Thyroid gland (tissue), 4 donors: ENCODE results near the gene FOXA3. TPM values are rescaled to one million over a fixed set of nuclear protein-coding genes. Genes with fewer than 3 reads are reported as not detected.

ENCODE experiments used
- DNase-seq, 2 donors: peaks; one replicate each; pipeline ENCODE4 v3.0.0-alpha.2; 2019
- H3K27ac ChIP-seq, 3 donors: fragments of 200-600 bp; sonication (generic); 1 replicate in 2 of 3; 2 replicates in 1 of 3; pipeline ENCODE4 v1.5.1; 2016 to 2019; ENCODE audit warnings: mild to moderate bottlenecking in 1 of 3, moderate library complexity in 1 of 3
- H3K27me3 ChIP-seq: fragments of 200-600 bp; sonication (generic); one replicate; pipeline ENCODE4 v1.5.1; 2019
- H3K36me3 ChIP-seq, 2 donors: fragments of 200-600 bp; sonication (generic); one replicate each; pipeline ENCODE4 v1.5.1; 2016 to 2019
- H3K4me1 ChIP-seq, 2 donors: fragments of 200-600 bp; sonication (generic); one replicate each; pipeline ENCODE4 v1.5.1; 2017 to 2019
- H3K4me3 ChIP-seq, 3 donors: fragments of 200-600 bp; sonication (generic); replicated peaks in 1 of 3; 1 replicate in 2 of 3; 2 replicates in 1 of 3; pipeline ENCODE4 v1.5.1; 2016; ENCODE audit warnings: mild to moderate bottlenecking in 1 of 3
- H3K9me3 ChIP-seq: fragments of 200-600 bp; sonication (generic); one replicate; pipeline ENCODE4 v1.5.1; 2017
- CTCF ChIP-seq, 6 experiments: fragments of 200-600 bp in 3 of 6; fragments of 450-650 bp in 3 of 6; sonication (generic) in 3 of 6; IDR thresholded peaks; one replicate each; pipeline ENCODE4 v1.5.1; 2016 to 2019; ENCODE audit warnings: antibody characterized with exemption in 6 of 6, mild to moderate bottlenecking in 2 of 6, inconsistent platforms in 1 of 6, moderate library complexity in 1 of 6
- POLR2A ChIP-seq, 2 donors: fragments of 450-650 bp; IDR thresholded peaks; one replicate each; pipeline ENCODE4 v1.6.1; 2017; ENCODE audit warnings: antibody characterized with exemption in 2 of 2, mild to moderate bottlenecking in 2 of 2, moderate library complexity in 1 of 2
- WGBS, 2 donors: methylation state at CpG; one replicate each; pipeline ENCODE4 v1.1.5; 2017; 5-methylcytosine and 5-hydroxymethylcytosine counted together
- intact Hi-C: fragments of 100-400 bp; cut with DNase I; formaldehyde crosslinking; loops from one replicate; pipeline ENCODE4 v1.15.1; 2023
- total RNA-seq, 4 donors: library from RNA; depleted of rRNA; stranded (reverse); fragments of >200 nt; gene quantifications; one replicate each; pipeline ENCODE4 v1.2.3, GENCODE V29; 2016

FOXA3 gene
- total RNA-seq, 4 donors from 2014 or later = not detected

GRCh38 chr19:45918721-45919120 is 54.6 kb downstream of the FOXA3 start:
- TF ChIP-seq CTCF (IDR thresholded peaks at IDR 0.05) = no peak
- no peak for TF ChIP-seq POLR2A (IDR thresholded peaks at IDR 0.05)
- no peaks in the 10 kb centered on the region for H3K9me3 ChIP-seq
- H3K4me1 ChIP-seq = no peaks in the 10 kb centered on the region
- intact Hi-C loops = no loop called here
- H3K36me3 ChIP-seq = no peaks in the 10 kb centered on the region
- DNase-seq = no peak
- H3K27me3 ChIP-seq = no peaks in the 10 kb centered on the region
- no peak overlapping the region for H3K4me3 ChIP-seq
- 69 to 72% methylated on average over 4 of the region's 4 CpGs for WGBS, 2 donors
- no peak overlapping the region for H3K27ac ChIP-seq

- Histone ChIP-seq H3K27me3 (no peaks in the 10 kb centered on the region), H3K36me3 (no peaks in the 10 kb centered on the region), H3K9me3 (no peaks in the 10 kb centered on the region), H3K27ac (no peak overlapping the region), H3K4me3 (no peak overlapping the region), H3K4me1 (no peaks in the 10 kb centered on the region)
- TF ChIP-seq POLR2A (IDR thresholded peaks at IDR 0.05) (no peak), CTCF (IDR thresholded peaks at IDR 0.05) (no peak)
- 60 to 62% methylated on average over 7 of the region's 7 CpGs for WGBS, 2 donors
- intact Hi-C loops = no loop called here
- DNase-seq = no peak
Observed at GRCh38 chr19:45919678-45920077, 55.6 kb downstream of the FOXA3 start.

- 67 to 85% methylated on average over 8 of the region's 8 CpGs for WGBS, 2 donors
- intact Hi-C loops = no loop called here
- TF ChIP-seq POLR2A (IDR thresholded peaks at IDR 0.05) (no peak), CTCF (IDR thresholded peaks at IDR 0.05) (no peak)
Observed at GRCh38 chr19:45920458-45920857, 56.3 kb downstream of the FOXA3 start.

GRCh38 chr19:45922281-45922680 is 58.2 kb downstream of the FOXA3 start:
- no peaks in the 10 kb centered on the region for H3K9me3 ChIP-seq
- intact Hi-C loops = no loop called here
- no peak overlapping the region for H3K4me3 ChIP-seq
- no peak overlapping the region for H3K27ac ChIP-seq
- WGBS, 2 donors = 54 to 61% methylated on average over 9 of the region's 9 CpGs
- no peaks in the 10 kb centered on the region for H3K27me3 ChIP-seq
- no peaks in the 10 kb centered on the region for H3K36me3 ChIP-seq
- TF ChIP-seq CTCF (IDR thresholded peaks at IDR 0.05) = no peak
- no peak for TF ChIP-seq POLR2A (IDR thresholded peaks at IDR 0.05)
- DNase-seq = no peak
- no peaks in the 10 kb centered on the region for H3K4me1 ChIP-seq

More at GRCh38 chr19:45920458-45920857, 56.3 kb downstream of the FOXA3 start:
- Histone ChIP-seq H3K36me3 (no peaks in the 10 kb centered on the region), H3K4me1 (no peaks in the 10 kb centered on the region), H3K27ac (no peak overlapping the region), H3K9me3 (no peaks in the 10 kb centered on the region), H3K4me3 (no peak overlapping the region), H3K27me3 (no peaks in the 10 kb centered on the region)
- DNase-seq = no peak

Other genes with a start within 250 kb of the FOXA3 start
- 100 to 1,000 TPM in 1 of 4 donors, 10 to 100 TPM in 3; 33.1 to 148 (median 36.8) TPM for gene EML2, start 224.9 kb upstream of the FOXA3 start, total RNA-seq
- gene GIPR, start 196.1 kb upstream of the FOXA3 start, total RNA-seq = 1 to 10 TPM in 3 of 4 donors, under 1 TPM in 1; 0.45 to 1.5 (median 1.2) TPM
- 100 to 1,000 TPM; 133 to 279 (median 192) TPM for gene SNRPD2, start 172.4 kb upstream of the FOXA3 start, total RNA-seq
- gene QPCTL, start 171.7 kb upstream of the FOXA3 start, total RNA-seq = 10 to 100 TPM in 2 of 4 donors, 1 to 10 TPM in 2; 5.4 to 16.3 (median 12.5) TPM
- gene FBXO46, start 133.4 kb upstream of the FOXA3 start, total RNA-seq = 10 to 100 TPM; 13.7 to 22.3 (median 17.4) TPM
- gene MEIOSIN, start 130.9 kb upstream of the FOXA3 start, total RNA-seq = not detected
- 10 to 100 TPM; 18.3 to 33.0 (median 23.3) TPM for gene SIX5, start 95.1 kb upstream of the FOXA3 start, total RNA-seq
- 10 to 100 TPM; 18.9 to 32.6 (median 26.3) TPM for gene DMPK, start 81.8 kb upstream of the FOXA3 start, total RNA-seq
- gene DMWD, start 71.5 kb upstream of the FOXA3 start, total RNA-seq = 10 to 100 TPM; 38.2 to 69.7 (median 48.3) TPM
- gene RSPH6A, start 49.0 kb upstream of the FOXA3 start, total RNA-seq = 1 to 10 TPM in 3 of 4 donors, under 1 TPM in 1; 0.50 to 8.9 (median 3.9) TPM
- gene SYMPK, start 1.2 kb upstream of the FOXA3 start, total RNA-seq = 10 to 100 TPM; 32.4 to 56.8 (median 38.7) TPM
- 10 to 100 TPM; 25.9 to 47.0 (median 36.1) TPM for gene IRF2BP1, start 21.8 kb downstream of the FOXA3 start, total RNA-seq
- 1 to 10 TPM; 1.8 to 4.3 (median 3.0) TPM for gene MYPOP, start 38.3 kb downstream of the FOXA3 start, total RNA-seq
- gene NANOS2, start 50.5 kb downstream of the FOXA3 start, total RNA-seq = not detected
- gene NOVA2, start 109.5 kb downstream of the FOXA3 start, total RNA-seq = 1 to 10 TPM; 1.5 to 3.6 (median 2.6) TPM
- gene CCDC61, start 131.1 kb downstream of the FOXA3 start, total RNA-seq = 10 to 100 TPM in 2 of 4 donors, 1 to 10 TPM in 2; 8.5 to 12.4 (median 9.8) TPM
- gene PGLYRP1, start 158.7 kb downstream of the FOXA3 start, total RNA-seq = 1 to 10 TPM in 1 of 4 donors, not detected in 3; 2.0 TPM
- not detected for gene IGFL4, start 176.7 kb downstream of the FOXA3 start, total RNA-seq